PC-9 (cell line): Measurements from ENCODE around the gene NID1.

Source experiments
- EZH2 ChIP-seq: fragments of 200-600 bp; sonication (generic); IDR thresholded peaks from 2 replicates; pipeline ENCODE4 v1.8.0; 2017; ENCODE audit warnings: antibody characterized with exemption, low read depth
- TF ChIP-seq, protein P1 (sequence below): fragments of 200-600 bp; sonication (generic); conservative IDR thresholded peaks from 2 replicates; pipeline ENCODE4 v1.6.1; 2017; ENCODE audit warnings: mixed run types, antibody characterized with exemption, mild to moderate bottlenecking, moderate library complexity

DNA sequence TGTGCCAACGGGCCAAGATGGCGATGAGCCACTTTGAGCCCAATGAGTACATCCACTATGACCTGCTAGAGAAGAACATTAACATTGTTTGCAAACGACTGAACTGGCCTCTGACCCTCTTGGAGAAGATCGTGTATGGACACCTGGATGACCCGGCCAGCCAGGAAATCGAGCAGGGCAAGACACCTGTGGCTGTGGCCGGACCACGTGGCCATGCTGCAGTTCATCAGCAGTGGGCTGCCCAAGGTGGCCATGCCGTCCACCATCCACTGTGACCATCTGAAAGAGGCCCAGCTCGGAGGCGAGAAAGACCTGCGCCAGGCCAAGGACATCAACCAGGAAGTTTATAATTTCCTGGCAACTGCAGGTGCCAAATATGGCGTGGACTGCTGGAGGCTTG is 45.2 kb upstream of the NID1 start:
- TF ChIP-seq, protein P1, sequence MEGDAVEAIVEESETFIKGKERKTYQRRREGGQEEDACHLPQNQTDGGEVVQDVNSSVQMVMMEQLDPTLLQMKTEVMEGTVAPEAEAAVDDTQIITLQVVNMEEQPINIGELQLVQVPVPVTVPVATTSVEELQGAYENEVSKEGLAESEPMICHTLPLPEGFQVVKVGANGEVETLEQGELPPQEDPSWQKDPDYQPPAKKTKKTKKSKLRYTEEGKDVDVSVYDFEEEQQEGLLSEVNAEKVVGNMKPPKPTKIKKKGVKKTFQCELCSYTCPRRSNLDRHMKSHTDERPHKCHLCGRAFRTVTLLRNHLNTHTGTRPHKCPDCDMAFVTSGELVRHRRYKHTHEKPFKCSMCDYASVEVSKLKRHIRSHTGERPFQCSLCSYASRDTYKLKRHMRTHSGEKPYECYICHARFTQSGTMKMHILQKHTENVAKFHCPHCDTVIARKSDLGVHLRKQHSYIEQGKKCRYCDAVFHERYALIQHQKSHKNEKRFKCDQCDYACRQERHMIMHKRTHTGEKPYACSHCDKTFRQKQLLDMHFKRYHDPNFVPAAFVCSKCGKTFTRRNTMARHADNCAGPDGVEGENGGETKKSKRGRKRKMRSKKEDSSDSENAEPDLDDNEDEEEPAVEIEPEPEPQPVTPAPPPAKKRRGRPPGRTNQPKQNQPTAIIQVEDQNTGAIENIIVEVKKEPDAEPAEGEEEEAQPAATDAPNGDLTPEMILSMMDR = no peak
- no peak for TF ChIP-seq EZH2
